ENCODE results near the gene MAP7D2.

Gene MAP7D2

GRCh38 chrX:20038966-20039365 lies 77.7 kb downstream of the MAP7D2 start:
- no peak for DNase-seq (ENCODE audit: low read depth)

DNA sequence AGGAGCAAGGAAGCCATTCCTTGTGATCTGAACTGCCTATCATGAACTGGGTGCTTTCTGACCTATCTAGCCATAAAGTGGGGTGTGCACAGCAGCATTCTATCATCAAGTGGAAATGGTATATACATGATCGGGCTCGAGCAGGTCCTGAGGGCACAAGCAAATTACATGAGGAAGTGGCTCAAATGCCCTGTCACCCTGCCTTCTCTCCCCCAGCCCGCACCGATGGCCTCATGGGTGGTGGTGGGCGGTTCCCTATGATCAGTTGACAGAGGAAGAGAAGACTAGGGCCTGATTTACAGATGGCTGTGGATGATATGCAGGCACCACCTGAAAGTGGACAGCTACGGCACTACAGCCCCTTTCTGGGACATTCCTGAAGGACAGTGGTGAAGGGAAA lies 79.5 kb downstream of the MAP7D2 start:
- no peak for DNase-seq (ENCODE audit: low read depth)

GRCh38 chrX:20032201-20032600 lies 84.5 kb downstream of the MAP7D2 start:
- DNase-seq (ENCODE audit: low read depth) = no peak

DNA sequence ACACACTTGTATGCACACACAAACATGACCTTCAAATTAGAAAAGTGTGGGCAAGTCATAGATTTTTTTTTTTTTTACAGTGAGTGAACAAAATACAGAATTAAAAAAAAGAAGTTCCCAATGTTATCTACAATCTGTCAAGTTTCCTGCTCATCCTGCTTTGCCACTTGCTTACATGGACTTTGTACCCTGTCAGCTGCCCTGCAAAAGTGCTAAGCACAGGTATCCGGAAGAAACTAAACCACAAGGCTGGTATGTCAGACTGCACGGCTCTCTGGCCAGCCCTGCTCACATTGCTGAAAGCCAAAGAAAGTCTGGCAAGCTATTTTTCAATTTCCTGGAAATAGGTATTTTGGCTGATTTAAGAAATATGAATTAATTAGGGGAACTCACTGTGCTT lies 87.0 kb downstream of the MAP7D2 start:
- DNase-seq (ENCODE audit: low read depth) = no peak

GRCh38 chrX:20028588-20028987 lies 88.1 kb downstream of the MAP7D2 start:
- no peak for DNase-seq (ENCODE audit: low read depth)

DNA sequence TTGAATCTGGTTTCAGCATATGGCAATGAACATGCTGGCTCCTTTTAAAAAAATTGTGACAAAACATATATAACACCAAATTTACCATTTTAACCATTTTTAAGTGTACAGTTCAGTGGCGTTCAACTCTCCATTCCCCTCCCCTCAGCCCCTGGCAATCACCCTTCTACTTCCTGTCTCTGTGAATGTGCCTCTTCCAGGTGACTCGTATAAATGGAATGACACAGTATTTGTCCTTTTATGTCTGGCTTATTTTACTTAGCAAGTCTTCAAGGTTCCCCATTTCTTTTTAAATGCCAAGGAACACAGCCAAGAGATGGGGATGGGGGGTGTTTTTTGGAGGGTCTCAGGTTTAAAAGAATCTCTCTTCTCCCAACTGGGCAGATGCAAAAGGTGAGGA lies 90.4 kb downstream of the MAP7D2 start:
- DNase-seq (ENCODE audit: low read depth) = no peak

- no peak for DNase-seq (ENCODE audit: low read depth)
Measured at GRCh38 chrX:20019672-20020365, 96.9 kb downstream of the MAP7D2 start.

DNA sequence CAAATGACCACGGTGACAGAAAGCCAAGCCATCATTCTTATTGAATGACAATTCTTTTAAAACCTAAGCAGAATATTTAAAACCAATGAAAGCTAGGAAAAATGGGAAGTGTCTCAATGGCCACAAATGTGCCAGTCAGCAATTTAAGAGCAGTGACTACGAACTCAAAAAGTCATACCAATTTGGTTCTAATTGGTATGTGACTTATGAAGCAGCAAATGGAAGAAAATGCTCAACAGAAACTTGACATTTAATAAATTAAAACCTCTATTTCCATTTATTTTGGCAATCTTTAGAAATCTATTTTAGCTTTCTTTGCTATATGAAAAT lies 100.1 kb downstream of the MAP7D2 start:
- no peak for DNase-seq (ENCODE audit: low read depth)

GRCh38 chrX:20015945-20016615 lies 100.6 kb downstream of the MAP7D2 start:
- peak; percentile 42 for DNase-seq (ENCODE audit: low read depth)

DNA sequence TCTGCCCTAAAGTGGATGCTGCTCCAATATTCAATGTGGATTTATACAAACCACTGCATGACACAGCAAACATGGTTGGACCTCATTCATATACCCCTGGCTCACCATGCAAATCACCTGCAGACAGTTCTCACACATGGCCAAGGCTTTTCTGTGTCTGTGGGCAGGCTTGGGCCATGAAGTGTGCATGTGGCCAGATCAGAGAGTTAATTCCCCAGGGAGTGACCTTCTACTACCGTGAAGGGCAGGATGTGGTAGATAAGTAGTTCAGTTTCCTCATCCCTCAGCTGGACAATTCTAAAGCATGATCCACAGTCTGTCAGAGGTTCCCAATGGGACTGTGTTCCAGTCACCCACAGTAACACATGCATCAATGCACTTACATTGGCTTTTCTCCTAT lies 101.3 kb downstream of the MAP7D2 start:
- no peak for DNase-seq (ENCODE audit: low read depth)

- DNase-seq (ENCODE audit: low read depth) = no peak
Measured at GRCh38 chrX:20011608-20012007, 105.1 kb downstream of the MAP7D2 start.

GRCh38 chrX:20007962-20008622 lies 108.6 kb downstream of the MAP7D2 start:
- no peak for DNase-seq (ENCODE audit: low read depth)

DNA sequence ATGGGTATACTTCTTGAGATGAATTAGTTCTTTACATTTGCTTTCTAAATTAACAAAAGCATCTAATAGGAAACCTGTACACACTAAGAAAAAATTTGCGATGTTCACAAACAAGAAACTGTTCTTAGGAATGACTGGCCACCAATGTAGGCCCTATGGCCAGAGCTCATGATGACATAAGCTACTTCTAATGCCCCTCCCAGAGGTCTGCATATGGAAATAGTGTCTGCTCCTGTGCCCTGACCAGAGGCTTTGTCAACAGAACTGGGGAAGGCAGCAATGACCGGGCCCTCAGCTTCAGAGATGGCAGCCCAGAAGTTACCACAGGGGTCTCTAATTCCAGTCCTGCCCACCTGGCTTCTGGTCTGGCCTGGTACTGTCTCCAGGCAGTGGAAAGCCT lies 110.8 kb downstream of the MAP7D2 start:
- no peak for DNase-seq (ENCODE audit: low read depth)

DNA sequence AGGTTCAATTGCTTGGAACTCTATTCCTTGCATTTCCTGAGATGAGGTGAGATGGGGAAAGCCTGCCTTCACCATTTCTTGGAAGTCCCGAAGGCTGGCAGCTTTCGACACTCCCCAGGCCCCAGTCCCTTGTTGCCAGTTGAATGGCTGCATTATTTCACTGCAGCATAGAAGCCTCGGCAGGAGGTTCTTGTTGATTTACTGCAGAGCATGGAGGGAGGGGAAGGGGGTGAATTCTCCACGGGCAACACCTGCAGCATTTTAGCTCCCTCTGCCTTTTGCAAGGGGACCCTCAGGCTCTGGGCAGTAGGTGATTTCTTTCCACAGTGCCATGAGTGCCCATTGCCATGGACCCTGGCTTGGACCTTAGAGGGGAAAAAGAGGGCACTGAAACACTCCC lies 115.1 kb downstream of the MAP7D2 start:
- no peak for DNase-seq (ENCODE audit: low read depth)

GRCh38 chrX:19991350-19991718 lies 125.4 kb downstream of the MAP7D2 start:
- no peak for DNase-seq (ENCODE audit: low read depth)

DNA sequence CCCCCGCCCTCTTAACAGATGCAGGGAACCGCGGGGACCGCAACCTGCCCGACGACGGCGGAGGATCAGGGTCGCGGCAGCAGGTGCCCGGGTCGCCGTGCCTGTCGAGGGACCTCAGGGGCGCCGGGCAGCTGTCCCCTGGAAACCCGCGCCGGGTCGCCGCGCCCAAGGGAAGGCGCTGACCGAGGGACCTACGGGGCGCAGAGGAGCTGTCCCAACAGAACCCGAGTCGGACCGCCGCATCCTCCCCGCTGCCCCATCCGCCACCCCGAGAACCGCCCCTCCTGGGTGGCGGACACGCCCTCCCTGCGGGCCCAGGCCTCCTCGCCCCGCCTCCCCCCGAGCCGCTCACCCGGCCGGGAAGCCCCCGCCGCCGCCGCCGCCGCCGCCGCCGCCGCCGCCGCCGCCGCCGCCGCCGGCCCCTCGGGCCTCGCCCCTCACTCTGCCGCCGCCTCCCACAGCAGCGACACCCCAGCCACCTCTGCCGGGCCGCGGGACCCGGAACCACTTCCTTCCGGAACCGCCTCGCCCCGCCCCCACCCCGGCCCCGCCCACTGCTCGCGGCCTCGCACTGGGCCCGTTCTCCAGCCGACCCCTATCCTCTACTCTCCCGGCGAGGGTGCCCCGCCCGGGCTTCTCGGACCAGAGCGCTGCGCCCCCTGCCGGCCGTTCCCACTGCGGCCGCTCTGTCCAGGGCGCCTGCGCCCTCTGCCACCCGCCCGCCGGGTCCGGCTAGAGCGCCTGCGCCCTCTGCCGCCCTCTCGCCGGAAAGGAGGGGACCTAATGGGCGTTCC lies 126.0 kb downstream of the MAP7D2 start, which contains the start of gene BCLAF3:
TSS of gene BCLAF3 (minus strand) at position 506 of the 794 bp plus-strand sequence. CDS start 20,797 bp downstream, outside the sequence.
- peak; percentile 56 for DNase-seq (ENCODE audit: low read depth)

- no peak for DNase-seq (ENCODE audit: low read depth)
Measured at GRCh38 chrX:19990151-19990555, 126.6 kb downstream of the MAP7D2 start.

GRCh38 chrX:19987856-19988255 lies 128.9 kb downstream of the MAP7D2 start:
- DNase-seq (ENCODE audit: low read depth) = no peak

DNA sequence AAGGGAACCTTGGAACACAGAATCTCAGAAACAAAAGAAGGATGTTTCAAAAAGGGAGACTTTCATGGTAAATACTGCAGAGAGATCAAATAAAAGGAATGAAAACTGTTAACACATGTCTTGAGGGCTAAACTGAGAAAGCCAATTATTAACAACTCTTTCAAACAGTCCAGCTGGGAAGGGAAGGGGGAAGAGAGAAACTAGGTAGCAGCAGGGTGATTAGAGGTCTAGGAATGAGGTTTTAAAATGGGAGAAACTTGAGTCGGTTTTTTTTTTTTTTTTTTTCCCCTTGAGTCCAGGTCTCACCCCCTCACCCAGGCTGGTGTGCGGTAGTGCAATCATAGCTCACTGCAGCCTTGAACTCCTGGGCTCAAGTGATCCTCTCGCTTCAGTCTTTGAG lies 130.2 kb downstream of the MAP7D2 start:
- DNase-seq (ENCODE audit: low read depth) = no peak

- DNase-seq (ENCODE audit: low read depth) = no peak
Measured at GRCh38 chrX:19981947-19982346, 134.8 kb downstream of the MAP7D2 start.

DNA sequence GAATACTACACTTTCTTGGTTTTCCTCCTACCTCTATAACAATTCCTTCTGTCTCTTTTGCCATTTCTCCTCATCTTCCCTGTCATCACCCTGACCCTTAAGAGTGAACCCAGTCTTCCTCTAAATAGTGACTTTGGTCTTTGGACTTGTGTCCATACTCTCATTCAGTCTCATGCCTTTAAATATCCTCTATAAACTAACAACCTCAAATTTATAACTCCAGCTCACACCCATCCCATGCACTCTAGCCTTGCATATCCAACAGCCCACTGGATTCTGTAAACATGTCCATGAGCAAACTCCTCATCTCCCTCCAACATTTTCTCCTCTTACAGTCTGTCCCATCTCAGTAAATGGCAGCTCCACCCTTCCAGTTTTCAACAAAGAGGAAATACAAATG lies 140.9 kb downstream of the MAP7D2 start:
- no peak for DNase-seq (ENCODE audit: low read depth)

GRCh38 chrX:19972984-19973383 lies 143.7 kb downstream of the MAP7D2 start:
- no peak for DNase-seq (ENCODE audit: low read depth)

- DNase-seq (ENCODE audit: low read depth) = no peak
Measured at GRCh38 chrX:19968276-19968675, 148.4 kb downstream of the MAP7D2 start.
